Measurements from ENCODE around the gene NKD2.

Gene NKD2

DNA sequence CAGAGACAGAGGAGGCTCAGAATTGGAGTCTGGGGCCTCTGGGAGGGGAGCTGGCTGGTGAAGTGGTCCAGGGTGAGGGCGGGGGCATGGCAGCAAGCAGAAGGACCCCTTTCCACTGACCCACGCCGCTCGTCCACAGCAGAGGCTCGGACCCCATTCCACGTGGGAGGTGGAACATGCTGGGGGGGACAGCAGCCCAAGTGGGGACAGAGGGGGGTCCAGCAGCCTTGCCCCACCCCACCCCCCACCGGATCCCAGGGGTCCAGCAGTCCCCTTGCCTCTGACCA lies 25.4 kb upstream of the NKD2 start:
- no peak overlapping the region for H3K4me3 ChIP-seq (ENCODE audit: low read length)
- no peak for TF ChIP-seq CTCF (IDR thresholded peaks at IDR 0.05; ENCODE audit: insufficient read depth, low read depth, low read length, missing control alignments)

GRCh38 chr5:983568-983967 lies 25.0 kb upstream of the NKD2 start:
- no peak for DNase-seq (ENCODE audit: low read depth)
- TF ChIP-seq CTCF (IDR thresholded peaks at IDR 0.05; ENCODE audit: insufficient read depth, low read depth, low read length, missing control alignments), result no peak
- no peak overlapping the region for H3K4me3 ChIP-seq (ENCODE audit: low read length)

More for the DNA sequence above, 25.4 kb upstream of the NKD2 start:
- DNase-seq (ENCODE audit: low read depth), result no peak

GRCh38 chr5:984774-985173 lies 23.8 kb upstream of the NKD2 start:
- TF ChIP-seq CTCF (IDR thresholded peaks at IDR 0.05; ENCODE audit: insufficient read depth, low read depth, low read length, missing control alignments), result no peak
- no peak overlapping the region for H3K4me3 ChIP-seq (ENCODE audit: low read length)
- no peak for DNase-seq (ENCODE audit: low read depth)

GRCh38 chr5:987761-988160 lies 20.8 kb upstream of the NKD2 start:
- no peak for TF ChIP-seq CTCF (IDR thresholded peaks at IDR 0.05; ENCODE audit: insufficient read depth, low read depth, low read length, missing control alignments)
- no peak for DNase-seq (ENCODE audit: low read depth)
- no peak overlapping the region for H3K4me3 ChIP-seq (ENCODE audit: low read length)

GRCh38 chr5:988322-988721 lies 20.3 kb upstream of the NKD2 start:
- no peak for DNase-seq (ENCODE audit: low read depth)
- no peak for TF ChIP-seq CTCF (IDR thresholded peaks at IDR 0.05; ENCODE audit: insufficient read depth, low read depth, low read length, missing control alignments)
- no peak overlapping the region for H3K4me3 ChIP-seq (ENCODE audit: low read length)

DNA sequence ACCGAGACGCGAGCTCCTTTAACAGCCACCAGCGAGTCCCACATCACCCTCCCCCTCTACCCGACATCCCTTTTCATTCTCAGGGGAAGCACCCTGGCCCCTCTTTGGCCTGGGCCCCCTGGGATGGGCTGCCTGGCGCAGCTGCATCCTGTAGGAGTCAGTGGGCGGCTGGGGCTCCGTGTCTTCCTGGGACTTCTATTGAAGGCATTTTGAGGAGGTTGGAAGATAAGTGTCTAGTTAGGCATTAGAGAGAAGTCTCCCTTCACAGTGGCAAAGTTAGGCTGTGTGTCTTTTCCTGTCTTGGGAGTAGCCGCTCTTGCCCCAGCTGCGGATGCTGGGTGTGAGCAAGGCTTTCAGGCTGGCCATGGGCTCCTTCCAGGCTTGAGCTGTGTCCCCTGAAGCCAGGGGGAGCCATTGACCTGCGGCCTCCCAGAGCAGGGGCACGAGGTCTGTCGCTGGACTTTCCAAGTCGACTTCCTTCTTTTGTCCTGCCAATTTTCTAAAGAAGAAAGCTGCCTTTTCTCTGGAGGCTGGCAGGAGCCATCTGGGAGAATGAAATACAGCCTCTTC lies 18.6 kb upstream of the NKD2 start:
- H3K4me3 ChIP-seq (ENCODE audit: low read length), result no peak overlapping the region
- DNase-seq (ENCODE audit: low read depth), result no peak
- TF ChIP-seq CTCF (IDR thresholded peaks at IDR 0.05; ENCODE audit: insufficient read depth, low read depth, low read length, missing control alignments), result no peak

DNA sequence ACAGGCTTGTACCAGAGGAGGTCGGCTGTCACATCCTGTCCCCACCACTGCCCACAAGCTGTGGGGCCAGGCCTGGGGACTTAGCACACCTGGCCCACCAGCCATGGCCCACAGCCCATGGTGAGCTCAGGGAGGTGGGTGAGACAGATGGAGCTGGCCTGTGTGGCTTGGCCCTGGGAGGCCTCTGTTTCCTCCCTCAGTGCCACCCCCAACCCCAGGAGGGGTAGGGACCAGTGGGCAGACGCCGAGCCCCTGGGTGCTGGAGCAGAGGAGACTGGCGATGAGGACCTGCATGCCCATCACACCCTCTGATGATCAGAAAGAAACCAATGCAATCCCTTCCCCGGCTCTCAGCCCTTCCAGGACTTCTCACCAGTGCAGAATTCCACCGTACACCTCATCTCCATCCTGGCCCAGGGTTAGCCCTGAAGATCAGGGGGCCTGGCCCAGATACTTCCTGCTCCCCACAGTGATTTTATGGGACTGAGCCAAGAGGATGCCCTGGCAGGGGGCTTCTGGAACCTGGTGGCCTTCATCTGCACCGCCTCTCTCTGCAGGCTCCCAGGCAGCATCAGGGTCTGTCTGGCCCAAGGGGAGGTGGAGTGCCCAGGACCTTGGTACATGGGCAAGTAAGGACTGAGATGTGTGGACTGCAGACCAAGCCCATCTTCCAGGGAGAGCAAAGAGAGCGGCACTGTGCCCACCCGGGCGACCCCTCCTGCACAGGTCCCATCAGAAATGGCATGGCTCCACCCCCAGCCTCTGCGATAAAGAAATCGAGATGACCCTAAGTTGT lies 16.9 kb upstream of the NKD2 start:
- TF ChIP-seq CTCF (IDR thresholded peaks at IDR 0.05; ENCODE audit: insufficient read depth, low read depth, low read length, missing control alignments), result no peak
- DNase-seq (ENCODE audit: low read depth), result no peak
- no peak overlapping the region for H3K4me3 ChIP-seq (ENCODE audit: low read length)

Data from epithelial cell of esophagus (primary cell).